ENCODE results near the gene WDR7.

WDR7 gene

GRCh38 chr18:56903686-56904085 is 252.5 kb downstream of the WDR7 start:
- Histone ChIP-seq H3K36me3 (ENCODE audit: control insufficient read depth, insufficient read depth, low read length) (no peaks in the 10 kb centered on the region), H3K27me3 (ENCODE audit: control insufficient read depth, insufficient read depth, low read length) (no peaks in the 10 kb centered on the region), H3K4me3 (ENCODE audit: low read depth, low read length) (no peak overlapping the region), H3K4me1 (ENCODE audit: control insufficient read depth, insufficient read depth, low read length) (peaks cover 9% of the 10 kb centered on the region), H3K9me3 (ENCODE audit: control insufficient read depth, insufficient read depth, low read length) (no peaks in the 10 kb centered on the region), H3K9ac (ENCODE audit: low read depth, low read length) (no peak overlapping the region), H3K27ac (ENCODE audit: low read depth, low read length) (no peak overlapping the region)

- Histone ChIP-seq H3K4me1 (ENCODE audit: control insufficient read depth, insufficient read depth, low read length) (no peaks in the 10 kb centered on the region), H3K27me3 (ENCODE audit: control insufficient read depth, insufficient read depth, low read length) (no peaks in the 10 kb centered on the region), H3K9me3 (ENCODE audit: control insufficient read depth, insufficient read depth, low read length) (no peaks in the 10 kb centered on the region)
Observed at GRCh38 chr18:56907771-56908170, 256.6 kb downstream of the WDR7 start.

GRCh38 chr18:56910237-56910636 is 259.1 kb downstream of the WDR7 start:
- Histone ChIP-seq H3K4me3 (ENCODE audit: low read depth, low read length) (no peak overlapping the region), H3K9ac (ENCODE audit: low read depth, low read length) (no peak overlapping the region)

More at GRCh38 chr18:56907771-56908170, 256.6 kb downstream of the WDR7 start:
- no peak overlapping the region for H3K4me3 ChIP-seq (ENCODE audit: low read depth, low read length)
- H3K36me3 ChIP-seq (ENCODE audit: control insufficient read depth, insufficient read depth, low read length) = no peaks in the 10 kb centered on the region
- no peak overlapping the region for H3K9ac ChIP-seq (ENCODE audit: low read depth, low read length)
- H3K27ac ChIP-seq (ENCODE audit: low read depth, low read length) = no peak overlapping the region

GRCh38 chr18:56910967-56911366 is 259.8 kb downstream of the WDR7 start:
- H3K4me3 ChIP-seq (ENCODE audit: low read depth, low read length) = no peak overlapping the region
- H3K4me1 ChIP-seq (ENCODE audit: control insufficient read depth, insufficient read depth, low read length) = no peaks in the 10 kb centered on the region
- no peaks in the 10 kb centered on the region for H3K9me3 ChIP-seq (ENCODE audit: control insufficient read depth, insufficient read depth, low read length)
- no peak overlapping the region for H3K9ac ChIP-seq (ENCODE audit: low read depth, low read length)
- H3K27ac ChIP-seq (ENCODE audit: low read depth, low read length) = no peak overlapping the region
- no peaks in the 10 kb centered on the region for H3K27me3 ChIP-seq (ENCODE audit: control insufficient read depth, insufficient read depth, low read length)
- H3K36me3 ChIP-seq (ENCODE audit: control insufficient read depth, insufficient read depth, low read length) = no peaks in the 10 kb centered on the region

More at GRCh38 chr18:56910237-56910636, 259.1 kb downstream of the WDR7 start:
- H3K27ac ChIP-seq (ENCODE audit: low read depth, low read length) = no peak overlapping the region
- no peaks in the 10 kb centered on the region for H3K36me3 ChIP-seq (ENCODE audit: control insufficient read depth, insufficient read depth, low read length)
- H3K27me3 ChIP-seq (ENCODE audit: control insufficient read depth, insufficient read depth, low read length) = no peaks in the 10 kb centered on the region
- H3K9me3 ChIP-seq (ENCODE audit: control insufficient read depth, insufficient read depth, low read length) = no peaks in the 10 kb centered on the region
- H3K4me1 ChIP-seq (ENCODE audit: control insufficient read depth, insufficient read depth, low read length) = no peaks in the 10 kb centered on the region

GRCh38 chr18:56913941-56914340 is 262.8 kb downstream of the WDR7 start:
- Histone ChIP-seq H3K36me3 (ENCODE audit: control insufficient read depth, insufficient read depth, low read length) (no peaks in the 10 kb centered on the region), H3K4me1 (ENCODE audit: control insufficient read depth, insufficient read depth, low read length) (peaks cover 4% of the 10 kb centered on the region; the same call in 1 of the 2 replicates)

GRCh38 chr18:56919190-56919589 is 268.0 kb downstream of the WDR7 start:
- H3K4me3 ChIP-seq (ENCODE audit: low read depth, low read length) = no peak overlapping the region
- peak overlapping the region; percentile 22; the same call in 1 of the 2 replicates for H3K9ac ChIP-seq (ENCODE audit: low read depth, low read length)
- H3K27me3 ChIP-seq (ENCODE audit: control insufficient read depth, insufficient read depth, low read length) = no peaks in the 10 kb centered on the region
- peaks cover 16% of the 10 kb centered on the region for H3K4me1 ChIP-seq (ENCODE audit: control insufficient read depth, insufficient read depth, low read length)
- no peaks in the 10 kb centered on the region for H3K36me3 ChIP-seq (ENCODE audit: control insufficient read depth, insufficient read depth, low read length)
- no peaks in the 10 kb centered on the region for H3K9me3 ChIP-seq (ENCODE audit: control insufficient read depth, insufficient read depth, low read length)
- H3K27ac ChIP-seq (ENCODE audit: low read depth, low read length) = no peak overlapping the region

More at GRCh38 chr18:56913941-56914340, 262.8 kb downstream of the WDR7 start:
- H3K9me3 ChIP-seq (ENCODE audit: control insufficient read depth, insufficient read depth, low read length) = no peaks in the 10 kb centered on the region
- no peak overlapping the region for H3K4me3 ChIP-seq (ENCODE audit: low read depth, low read length)
- H3K27me3 ChIP-seq (ENCODE audit: control insufficient read depth, insufficient read depth, low read length) = no peaks in the 10 kb centered on the region
- no peak overlapping the region for H3K27ac ChIP-seq (ENCODE audit: low read depth, low read length)
- H3K9ac ChIP-seq (ENCODE audit: low read depth, low read length) = no peak overlapping the region

GRCh38 chr18:56921896-56922480 is 270.8 kb downstream of the WDR7 start:
- H3K27ac ChIP-seq (ENCODE audit: low read depth, low read length) = no peak overlapping the region
- no peak overlapping the region for H3K9ac ChIP-seq (ENCODE audit: low read depth, low read length)
- no peaks in the 10 kb centered on the region for H3K36me3 ChIP-seq (ENCODE audit: control insufficient read depth, insufficient read depth, low read length)
- H3K27me3 ChIP-seq (ENCODE audit: control insufficient read depth, insufficient read depth, low read length) = no peaks in the 10 kb centered on the region
- no peaks in the 10 kb centered on the region for H3K9me3 ChIP-seq (ENCODE audit: control insufficient read depth, insufficient read depth, low read length)
- peaks cover 16% of the 10 kb centered on the region for H3K4me1 ChIP-seq (ENCODE audit: control insufficient read depth, insufficient read depth, low read length)
- no peak overlapping the region for H3K4me3 ChIP-seq (ENCODE audit: low read depth, low read length)

GRCh38 chr18:56926734-56927133 is 275.6 kb downstream of the WDR7 start:
- Histone ChIP-seq H3K27me3 (ENCODE audit: control insufficient read depth, insufficient read depth, low read length) (no peaks in the 10 kb centered on the region), H3K9ac (ENCODE audit: low read depth, low read length) (no peak overlapping the region), H3K27ac (ENCODE audit: low read depth, low read length) (no peak overlapping the region), H3K4me3 (ENCODE audit: low read depth, low read length) (no peak overlapping the region), H3K9me3 (ENCODE audit: control insufficient read depth, insufficient read depth, low read length) (no peaks in the 10 kb centered on the region), H3K4me1 (ENCODE audit: control insufficient read depth, insufficient read depth, low read length) (peaks cover 6% of the 10 kb centered on the region; the same call in 1 of the 2 replicates), H3K36me3 (ENCODE audit: control insufficient read depth, insufficient read depth, low read length) (no peaks in the 10 kb centered on the region)

- Histone ChIP-seq H3K4me1 (ENCODE audit: control insufficient read depth, insufficient read depth, low read length) (peaks cover 5% of the 10 kb centered on the region; the same call in 1 of the 2 replicates), H3K27ac (ENCODE audit: low read depth, low read length) (no peak overlapping the region), H3K4me3 (ENCODE audit: low read depth, low read length) (no peak overlapping the region), H3K9ac (ENCODE audit: low read depth, low read length) (no peak overlapping the region), H3K36me3 (ENCODE audit: control insufficient read depth, insufficient read depth, low read length) (no peaks in the 10 kb centered on the region), H3K27me3 (ENCODE audit: control insufficient read depth, insufficient read depth, low read length) (no peaks in the 10 kb centered on the region), H3K9me3 (ENCODE audit: control insufficient read depth, insufficient read depth, low read length) (no peaks in the 10 kb centered on the region)
Observed at GRCh38 chr18:56927786-56928185, 276.6 kb downstream of the WDR7 start.

- no peaks in the 10 kb centered on the region for H3K36me3 ChIP-seq (ENCODE audit: control insufficient read depth, insufficient read depth, low read length)
- no peaks in the 10 kb centered on the region for H3K4me1 ChIP-seq (ENCODE audit: control insufficient read depth, insufficient read depth, low read length)
- H3K4me3 ChIP-seq (ENCODE audit: low read depth, low read length) = no peak overlapping the region
- no peaks in the 10 kb centered on the region for H3K27me3 ChIP-seq (ENCODE audit: control insufficient read depth, insufficient read depth, low read length)
- no peak overlapping the region for H3K27ac ChIP-seq (ENCODE audit: low read depth, low read length)
- H3K9ac ChIP-seq (ENCODE audit: low read depth, low read length) = no peak overlapping the region
- no peaks in the 10 kb centered on the region for H3K9me3 ChIP-seq (ENCODE audit: control insufficient read depth, insufficient read depth, low read length)
Observed at GRCh38 chr18:56929886-56930285, 278.7 kb downstream of the WDR7 start.

GRCh38 chr18:56933472-56933871 is 282.3 kb downstream of the WDR7 start:
- Histone ChIP-seq H3K9ac (ENCODE audit: low read depth, low read length) (no peak overlapping the region), H3K27me3 (ENCODE audit: control insufficient read depth, insufficient read depth, low read length) (no peaks in the 10 kb centered on the region), H3K27ac (ENCODE audit: low read depth, low read length) (no peak overlapping the region), H3K36me3 (ENCODE audit: control insufficient read depth, insufficient read depth, low read length) (peaks cover 5% of the 10 kb centered on the region; the same call in 1 of the 2 replicates), H3K4me3 (ENCODE audit: low read depth, low read length) (no peak overlapping the region), H3K9me3 (ENCODE audit: control insufficient read depth, insufficient read depth, low read length) (no peaks in the 10 kb centered on the region), H3K4me1 (ENCODE audit: control insufficient read depth, insufficient read depth, low read length) (peaks cover 7% of the 10 kb centered on the region; the same call in 1 of the 2 replicates)

Measured in HUES48 (cell line).